Transverse colon (tissue), 4 donors: Measurements from ENCODE around the gene PLXND1.

ENCODE experiments used
- EP300 ChIP-seq: sonication (generic); formaldehyde crosslinking; IDR thresholded peaks from one replicate; pipeline ENCODE4 v1.6.1; 2017; ENCODE audit warnings: antibody characterized with exemption, low read depth
- POLR2A ChIP-seq: fragments of 450-650 bp; IDR thresholded peaks from one replicate; pipeline ENCODE4 v1.6.1; 2016; ENCODE audit warnings: antibody characterized with exemption, mild to moderate bottlenecking, moderate library complexity
- POLR2AphosphoS5 ChIP-seq, 3 donors: sonication (generic); formaldehyde crosslinking; IDR thresholded peaks; one replicate each; pipeline ENCODE4 v1.6.1; 2016; ENCODE audit warnings: antibody characterized with exemption in 3 of 3
- TF ChIP-seq, protein P1 (sequence below), 5 experiments: fragments of 200-600 bp in 3 of 5; fragments of 450-650 bp in 2 of 5; sonication (generic) in 3 of 5; IDR thresholded peaks; 1 replicate in 2 of 5; 2 replicates in 3 of 5; pipeline ENCODE4 v1.5.1; 2016 to 2017; ENCODE audit warnings: antibody characterized with exemption in 5 of 5, inconsistent platforms in 3 of 5, mild to moderate bottlenecking in 2 of 5, moderate library complexity in 1 of 5

DNA sequence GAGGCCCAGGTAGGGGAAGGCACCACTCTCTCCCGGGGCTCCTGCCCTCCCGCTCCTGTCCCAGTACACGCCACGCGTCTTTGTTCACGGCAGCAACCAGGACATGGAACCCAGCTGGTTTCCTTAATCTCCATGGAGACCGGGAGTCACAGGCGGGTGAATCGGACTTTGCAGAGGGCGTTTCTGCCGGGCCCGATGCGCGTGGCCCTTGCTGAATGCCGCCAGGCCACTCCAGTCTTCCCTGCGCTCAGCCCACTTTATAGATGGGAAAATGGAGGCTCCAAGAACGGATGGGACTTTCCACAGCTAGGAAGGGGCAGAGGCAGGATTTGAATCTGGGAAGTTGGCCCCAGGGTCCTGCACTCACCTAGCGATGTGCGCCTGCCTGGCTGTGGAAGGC, 7.4 kb downstream of the PLXND1 start:
- TF ChIP-seq, protein P1, sequence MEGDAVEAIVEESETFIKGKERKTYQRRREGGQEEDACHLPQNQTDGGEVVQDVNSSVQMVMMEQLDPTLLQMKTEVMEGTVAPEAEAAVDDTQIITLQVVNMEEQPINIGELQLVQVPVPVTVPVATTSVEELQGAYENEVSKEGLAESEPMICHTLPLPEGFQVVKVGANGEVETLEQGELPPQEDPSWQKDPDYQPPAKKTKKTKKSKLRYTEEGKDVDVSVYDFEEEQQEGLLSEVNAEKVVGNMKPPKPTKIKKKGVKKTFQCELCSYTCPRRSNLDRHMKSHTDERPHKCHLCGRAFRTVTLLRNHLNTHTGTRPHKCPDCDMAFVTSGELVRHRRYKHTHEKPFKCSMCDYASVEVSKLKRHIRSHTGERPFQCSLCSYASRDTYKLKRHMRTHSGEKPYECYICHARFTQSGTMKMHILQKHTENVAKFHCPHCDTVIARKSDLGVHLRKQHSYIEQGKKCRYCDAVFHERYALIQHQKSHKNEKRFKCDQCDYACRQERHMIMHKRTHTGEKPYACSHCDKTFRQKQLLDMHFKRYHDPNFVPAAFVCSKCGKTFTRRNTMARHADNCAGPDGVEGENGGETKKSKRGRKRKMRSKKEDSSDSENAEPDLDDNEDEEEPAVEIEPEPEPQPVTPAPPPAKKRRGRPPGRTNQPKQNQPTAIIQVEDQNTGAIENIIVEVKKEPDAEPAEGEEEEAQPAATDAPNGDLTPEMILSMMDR (IDR thresholded peaks at IDR 0.05) = no peak
- TF ChIP-seq POLR2A = no peak
- TF ChIP-seq POLR2AphosphoS5 (IDR thresholded peaks at IDR 0.05) = no peak
- no peak for TF ChIP-seq EP300
